Measurements from ENCODE around the gene ZBTB34.

DNA sequence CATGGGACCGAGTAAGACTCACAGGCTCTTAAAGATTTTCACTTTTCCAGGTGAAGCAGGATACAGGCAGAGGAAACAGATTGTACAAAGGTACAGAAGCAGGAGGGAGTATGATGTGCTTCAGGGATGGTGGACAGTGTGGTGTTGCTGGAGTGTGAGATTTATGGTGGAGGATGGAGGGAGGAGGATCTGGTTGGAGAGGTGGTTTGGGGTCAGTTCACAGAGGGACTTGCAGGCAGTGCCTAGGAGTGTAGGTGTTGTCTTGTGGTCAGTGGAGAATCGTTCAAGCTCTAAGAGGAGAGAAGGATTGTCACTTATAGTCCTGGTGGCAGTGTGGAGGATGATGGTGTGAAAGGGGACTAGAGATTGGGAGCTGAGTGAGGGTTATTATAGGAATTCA is 65.9 kb downstream of the ZBTB34 start:
- TF ChIP-seq POLR2AphosphoS5 (IDR thresholded peaks at IDR 0.05) (no peak), POLR2A (IDR thresholded peaks at IDR 0.05) (no peak)
